A549 (cell line): ENCODE data around the gene DTX3L.

Experiments used
- EP300 ChIP-seq, 2 experiments: fragments of >200 bp; sonication (Bioruptor Twin); formaldehyde crosslinking; IDR thresholded peaks; 2 replicates in 1 of 2; 3 replicates in 1 of 2; pipeline ENCODE4 v1.6.1; 2016 to 2017
- JUN ChIP-seq, 2 experiments: fragments of >200 bp; sonication (Bioruptor Twin); formaldehyde crosslinking; IDR thresholded peaks; 2 replicates in 1 of 2; 3 replicates in 1 of 2; pipeline ENCODE4 v1.6.1; 2016 to 2017
- MAX ChIP-seq: IDR thresholded peaks from 2 replicates; pipeline ENCODE4 v1.6.1; 2012
- MYC ChIP-seq: IDR thresholded peaks from 2 replicates; pipeline ENCODE4 v1.6.1; 2012; ENCODE audit warnings: mild to moderate bottlenecking, inconsistent platforms, low read length, improper control_type of control experiment, borderline replicate concordance
- POLR2A ChIP-seq: IDR thresholded peaks from 2 replicates; pipeline ENCODE4 v1.6.1; 2012; ENCODE audit warnings: mild to moderate bottlenecking, low read length
- TF ChIP-seq, protein P1 (sequence below): fragments of >200 bp; sonication (Bioruptor Twin); formaldehyde crosslinking; IDR thresholded peaks from 3 replicates; pipeline ENCODE4 v1.5.1; 2016
- TF ChIP-seq, protein P2 (sequence below): IDR thresholded peaks from 2 replicates; pipeline ENCODE4 v1.6.1; 2012; ENCODE audit warnings: low read depth, borderline replicate concordance
- TF ChIP-seq, protein P3 (sequence below): fragments of >200 bp; sonication (Bioruptor Twin); formaldehyde crosslinking; IDR thresholded peaks from 2 replicates; pipeline ENCODE4 v1.6.1; 2016

DNA sequence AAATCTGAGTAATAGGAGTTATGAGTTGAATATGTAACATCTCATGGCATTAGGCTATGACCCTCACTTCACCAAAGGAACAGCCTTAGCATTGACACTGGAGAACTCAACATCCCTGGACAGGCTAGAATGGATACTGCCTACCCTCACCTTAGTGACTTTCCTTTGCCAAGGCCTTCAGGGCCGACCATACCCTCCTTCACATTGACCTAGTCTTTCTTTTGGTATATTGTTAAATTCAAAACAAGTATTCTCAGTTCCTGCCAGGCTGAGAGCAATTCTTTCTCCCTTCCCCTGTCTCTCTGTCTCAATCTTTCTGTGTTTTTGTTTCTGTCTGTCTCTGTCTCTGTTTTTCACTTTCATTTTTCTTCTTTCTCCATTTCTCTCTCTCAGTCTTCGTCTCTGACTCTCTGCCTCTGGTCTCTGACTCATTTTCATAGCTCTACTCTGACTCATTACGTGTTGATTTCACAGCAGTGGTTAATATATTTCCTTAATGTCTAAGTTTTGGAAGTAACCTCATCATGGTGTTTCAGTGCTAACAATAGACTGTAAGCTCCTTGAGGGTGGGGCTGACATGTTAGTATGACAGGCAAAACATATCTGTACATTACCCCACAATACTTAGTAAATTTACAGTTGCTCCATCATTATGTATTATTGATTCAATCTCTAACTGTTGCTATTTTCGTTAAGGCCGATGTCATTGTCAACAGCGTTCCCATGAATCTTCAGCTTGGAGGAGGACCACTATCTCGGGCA is 45.8 kb downstream of the DTX3L start:
- TF ChIP-seq JUN (IDR thresholded peaks at IDR 0.05) (no peak), MYC (no peak), EP300 (IDR thresholded peaks at IDR 0.05) (no peak), MAX (no peak), POLR2A (no peak)
- TF ChIP-seq, protein P1, sequence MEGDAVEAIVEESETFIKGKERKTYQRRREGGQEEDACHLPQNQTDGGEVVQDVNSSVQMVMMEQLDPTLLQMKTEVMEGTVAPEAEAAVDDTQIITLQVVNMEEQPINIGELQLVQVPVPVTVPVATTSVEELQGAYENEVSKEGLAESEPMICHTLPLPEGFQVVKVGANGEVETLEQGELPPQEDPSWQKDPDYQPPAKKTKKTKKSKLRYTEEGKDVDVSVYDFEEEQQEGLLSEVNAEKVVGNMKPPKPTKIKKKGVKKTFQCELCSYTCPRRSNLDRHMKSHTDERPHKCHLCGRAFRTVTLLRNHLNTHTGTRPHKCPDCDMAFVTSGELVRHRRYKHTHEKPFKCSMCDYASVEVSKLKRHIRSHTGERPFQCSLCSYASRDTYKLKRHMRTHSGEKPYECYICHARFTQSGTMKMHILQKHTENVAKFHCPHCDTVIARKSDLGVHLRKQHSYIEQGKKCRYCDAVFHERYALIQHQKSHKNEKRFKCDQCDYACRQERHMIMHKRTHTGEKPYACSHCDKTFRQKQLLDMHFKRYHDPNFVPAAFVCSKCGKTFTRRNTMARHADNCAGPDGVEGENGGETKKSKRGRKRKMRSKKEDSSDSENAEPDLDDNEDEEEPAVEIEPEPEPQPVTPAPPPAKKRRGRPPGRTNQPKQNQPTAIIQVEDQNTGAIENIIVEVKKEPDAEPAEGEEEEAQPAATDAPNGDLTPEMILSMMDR: no peak
- TF ChIP-seq, protein P2, sequence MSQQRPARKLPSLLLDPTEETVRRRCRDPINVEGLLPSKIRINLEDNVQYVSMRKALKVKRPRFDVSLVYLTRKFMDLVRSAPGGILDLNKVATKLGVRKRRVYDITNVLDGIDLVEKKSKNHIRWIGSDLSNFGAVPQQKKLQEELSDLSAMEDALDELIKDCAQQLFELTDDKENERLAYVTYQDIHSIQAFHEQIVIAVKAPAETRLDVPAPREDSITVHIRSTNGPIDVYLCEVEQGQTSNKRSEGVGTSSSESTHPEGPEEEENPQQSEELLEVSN: no peak
- TF ChIP-seq, protein P3, sequence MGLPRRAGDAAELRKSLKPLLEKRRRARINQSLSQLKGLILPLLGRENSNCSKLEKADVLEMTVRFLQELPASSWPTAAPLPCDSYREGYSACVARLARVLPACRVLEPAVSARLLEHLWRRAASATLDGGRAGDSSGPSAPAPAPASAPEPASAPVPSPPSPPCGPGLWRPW: no peak
